CD14-positive monocyte (primary cell): Measurements from ENCODE around the gene AMIGO3. TPM values are rescaled to one million over a fixed set of nuclear protein-coding genes. Genes with fewer than 3 reads are reported as not detected.

Experiments used
- DNase-seq, 3 donors: peaks; one replicate each; pipeline ENCODE4 v3.0.0-alpha.2; 2011 to 2022
- H2AFZ ChIP-seq: 2 replicates; pipeline ENCODE4 v1.6.0; 2012; ENCODE audit warnings: mild to moderate bottlenecking, low read depth, low read length, inconsistent platforms; ENCODE audit not compliant: insufficient read depth, poor library complexity, severe bottlenecking
- H3K27ac ChIP-seq, 2 donors: 1 replicate in 1 of 2; 2 replicates in 1 of 2; pipeline ENCODE4 v1.5.1; 2012 to 2013; ENCODE audit warnings: low read length in 2 of 2, control low read depth in 1 of 2, inconsistent platforms in 1 of 2, low read depth in 1 of 2, mild to moderate bottlenecking in 1 of 2
- H3K27me3 ChIP-seq, 2 donors: one replicate each; pipeline versions ENCODE4 v1.6.0 to v1.6.1; 2011 to 2013; ENCODE audit warnings: low read length in 2 of 2; ENCODE audit not compliant: control insufficient read depth in 2 of 2, insufficient read depth in 2 of 2
- H3K36me3 ChIP-seq, 2 donors: replicated peaks in 1 of 2; 1 replicate in 1 of 2; 2 replicates in 1 of 2; pipeline versions ENCODE4 v1.5.1 to v1.6.1; 2012 to 2013; ENCODE audit warnings: low read length in 2 of 2, control low read depth in 1 of 2, inconsistent platforms in 1 of 2, mild to moderate bottlenecking in 1 of 2; ENCODE audit not compliant: insufficient read depth in 2 of 2, control insufficient read depth in 1 of 2
- H3K4me1 ChIP-seq, 2 donors: 1 replicate in 1 of 2; 2 replicates in 1 of 2; pipeline versions ENCODE4 v1.5.1 to v1.6.1; 2012 to 2013; ENCODE audit warnings: low read length in 2 of 2, control low read depth in 1 of 2, inconsistent platforms in 1 of 2, mild to moderate bottlenecking in 1 of 2, moderate library complexity in 1 of 2; ENCODE audit not compliant: insufficient read depth in 2 of 2, control insufficient read depth in 1 of 2
- H3K4me2 ChIP-seq: replicated peaks from 2 replicates; pipeline ENCODE3; 2012; ENCODE audit warnings: low read length, moderate library complexity, mild to moderate bottlenecking; ENCODE audit not compliant: poor library complexity, severe bottlenecking; ENCODE audit errors: extremely low read depth
- H3K4me3 ChIP-seq, 3 experiments: fragments of 200-600 bp in 1 of 3; sonication (generic) in 1 of 3; replicated peaks in 1 of 3; 1 replicate in 2 of 3; 2 replicates in 1 of 3; pipeline ENCODE4 v1.5.1; 2011 to 2013; ENCODE audit warnings: low read length in 3 of 3, mild to moderate bottlenecking in 3 of 3, control low read depth in 2 of 3, low read depth in 2 of 3, inconsistent platforms in 1 of 3, moderate library complexity in 1 of 3
- H3K79me2 ChIP-seq: 2 replicates; pipeline ENCODE4 v1.6.0; 2012; ENCODE audit warnings: mild to moderate bottlenecking, control low read depth, inconsistent platforms, low read length, moderate library complexity; ENCODE audit not compliant: insufficient read depth
- H3K9ac ChIP-seq: 2 replicates; pipeline ENCODE4 v1.6.0; 2017; ENCODE audit warnings: low read length, mild to moderate bottlenecking; ENCODE audit not compliant: insufficient read depth, poor library complexity, severe bottlenecking
- H3K9me3 ChIP-seq, 2 donors: replicated peaks in 1 of 2; 1 replicate in 1 of 2; 2 replicates in 1 of 2; pipeline versions ENCODE4 v1.5.1 to v1.6.1; 2012 to 2013; ENCODE audit warnings: low read length in 2 of 2, control low read depth in 1 of 2; ENCODE audit not compliant: control insufficient read depth in 1 of 2, insufficient read depth in 1 of 2
- H4K20me1 ChIP-seq: 2 replicates; pipeline ENCODE4 v1.6.0; 2012; ENCODE audit warnings: mild to moderate bottlenecking, low read length, control low read depth, moderate library complexity; ENCODE audit not compliant: insufficient read depth
- H3K27ac Mint-ChIP-seq, 7 donors: one replicate each; pipeline ENCODE4 v1.8.0; 2020; ENCODE audit warnings: mild to moderate bottlenecking in 7 of 7, mixed read lengths in 7 of 7, moderate library complexity in 6 of 7, inconsistent platforms in 2 of 7
- H3K27me3 Mint-ChIP-seq, 3 donors: one replicate each; pipeline ENCODE4 v1.8.0; 2021 to 2022; ENCODE audit warnings: low read depth in 3 of 3, mild to moderate bottlenecking in 3 of 3, mixed read lengths in 3 of 3, moderate library complexity in 3 of 3, inconsistent platforms in 1 of 3
- H3K36me3 Mint-ChIP-seq, 2 donors: one replicate each; pipeline ENCODE4 v1.8.0; 2020; ENCODE audit warnings: mixed read lengths in 2 of 2, inconsistent platforms in 1 of 2, mild to moderate bottlenecking in 1 of 2
- H3K4me1 Mint-ChIP-seq: one replicate; pipeline ENCODE4 v1.8.0; 2020; ENCODE audit warnings: mild to moderate bottlenecking, mixed read lengths
- H3K4me3 Mint-ChIP-seq, 2 donors: one replicate each; pipeline ENCODE4 v1.8.0; 2020; ENCODE audit warnings: mild to moderate bottlenecking in 2 of 2, mixed read lengths in 2 of 2, moderate library complexity in 1 of 2
- H3K9me3 Mint-ChIP-seq, 7 donors: one replicate each; pipeline ENCODE4 v1.8.0; 2020 to 2022; ENCODE audit warnings: mixed read lengths in 7 of 7, mild to moderate bottlenecking in 6 of 7, moderate library complexity in 6 of 7, inconsistent platforms in 2 of 7
- CTCF ChIP-seq: fragments of 200-600 bp; IDR thresholded peaks from one replicate; pipeline ENCODE4 v1.8.0; 2022; ENCODE audit warnings: antibody characterized with exemption, mild to moderate bottlenecking
- WGBS: methylation state at CpG from one replicate; pipeline ENCODE4 v1.1.5; 2013; ENCODE audit warnings: missing lambda C conversion rate; ENCODE audit not compliant: insufficient coverage; 5-methylcytosine and 5-hydroxymethylcytosine counted together
- intact Hi-C, 2 donors: fragments of 100-400 bp; cut with micrococcal nuclease; formaldehyde crosslinking; loops; one replicate each; pipeline versions ENCODE4 v1.15.0 to v1.15.1; 2023
- polyA plus RNA-seq, 3 donors: library from polyadenylated mRNA; depleted of rRNA in 1 of 3; unstranded in 2 of 3; stranded (reverse) in 1 of 3; fragments of 300-500 nt in 2 of 3; fragments of >200 nt in 1 of 3; fragmentation: Illumina TruSeq in 2 of 3; gene quantifications; 1 replicate in 2 of 3; 2 replicates in 1 of 3; pipeline ENCODE4 v1.2.3, GENCODE V29; 2012 to 2021

Gene AMIGO3
- polyA plus RNA-seq, 3 donors = 0.96 TPM; not detected in 2

DNA sequence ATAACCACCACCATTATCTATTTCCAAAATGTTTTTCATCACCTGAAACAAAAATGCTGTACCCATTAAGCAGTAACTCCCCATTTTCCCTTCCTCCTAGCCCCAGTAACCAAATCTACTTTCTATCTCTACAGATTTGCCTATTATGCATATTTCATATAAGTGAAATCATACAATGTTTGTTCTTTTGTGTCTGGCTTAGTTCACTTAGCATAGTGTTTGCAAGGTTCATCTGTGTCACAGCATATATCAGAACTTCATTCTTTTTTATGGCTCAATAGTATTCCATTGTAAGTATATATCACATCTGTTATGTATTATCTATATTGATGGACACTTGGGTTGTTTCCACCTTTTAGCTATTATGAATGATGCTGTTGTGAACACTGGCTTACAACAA is 20.9 kb upstream of the AMIGO3 start:
- no peaks in the 10 kb centered on the region for H3K9me3 ChIP-seq
- Mint-ChIP-seq H3K9me3 (no peaks in the 10 kb centered on the region), H3K36me3 (peaks cover 44 to 74% of the 10 kb centered on the region in 2 donors), H3K4me3 (no peak overlapping the region), H3K4me1 (no peaks in the 10 kb centered on the region), H3K27me3 (peaks cover 0 to 3% (median 0%) of the 10 kb centered on the region in 3 donors), H3K27ac (no peak overlapping the region)
- peaks cover 48 to 85% of the 10 kb centered on the region in 2 donors for H3K36me3 ChIP-seq
- no peak overlapping the region for H3K9ac ChIP-seq
- no peak overlapping the region for H3K4me2 ChIP-seq
- peaks cover 40% of the 10 kb centered on the region for H4K20me1 ChIP-seq
- H3K4me3 ChIP-seq = no peak overlapping the region
- intact Hi-C loops = no loop called here
- no peak for DNase-seq
- H3K27me3 ChIP-seq = no peaks in the 10 kb centered on the region
- TF ChIP-seq CTCF = no peak
- no peaks in the 10 kb centered on the region for H3K4me1 ChIP-seq
- no peak overlapping the region for H2AFZ ChIP-seq
- H3K27ac ChIP-seq = no peak overlapping the region
- peaks cover 12% of the 10 kb centered on the region for H3K79me2 ChIP-seq

DNA sequence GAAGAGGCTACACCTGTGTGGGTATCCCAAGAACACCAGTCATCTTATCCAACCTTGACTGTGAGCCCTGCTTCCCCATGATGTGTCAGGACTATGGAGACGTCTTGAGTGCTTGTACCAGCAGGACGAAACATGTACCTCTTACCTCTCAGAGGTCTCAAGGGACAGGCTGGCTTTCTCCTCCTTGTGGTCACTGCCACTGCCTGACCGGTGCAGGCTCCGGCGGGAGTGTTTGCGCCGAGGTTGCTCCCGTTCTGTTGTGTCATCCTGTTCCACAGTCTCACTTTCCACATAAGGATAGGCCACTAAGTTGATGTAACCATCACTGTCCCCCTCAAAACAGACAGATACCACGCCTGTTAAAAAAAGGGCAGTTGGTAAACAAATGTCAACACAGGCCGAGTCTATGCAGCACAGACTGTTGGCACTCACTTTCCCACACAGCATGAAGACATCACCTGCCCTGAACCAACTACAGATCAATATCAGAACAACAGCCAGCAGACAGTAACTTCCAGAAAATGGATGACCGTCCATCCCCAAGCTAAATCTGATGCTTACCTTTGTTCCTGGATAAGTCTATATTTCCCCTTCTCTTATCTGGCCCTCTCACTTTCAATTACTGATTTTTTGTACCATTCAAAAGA is 18.7 kb upstream of the AMIGO3 start:
- no peaks in the 10 kb centered on the region for H3K9me3 ChIP-seq
- H3K9ac ChIP-seq = no peak overlapping the region
- no peak overlapping the region for H3K4me2 ChIP-seq
- peaks cover 16% of the 10 kb centered on the region for H3K4me1 Mint-ChIP-seq
- no peak for DNase-seq
- intact Hi-C loops = no loop called here
- H4K20me1 ChIP-seq = peaks cover 38% of the 10 kb centered on the region
- peaks cover 45 to 74% of the 10 kb centered on the region in 2 donors for H3K36me3 Mint-ChIP-seq
- H3K36me3 ChIP-seq = peaks cover 54 to 79% of the 10 kb centered on the region in 2 donors
- no peak overlapping the region for H3K27ac ChIP-seq
- no peaks in the 10 kb centered on the region for H3K9me3 Mint-ChIP-seq
- peaks cover 12 to 13% of the 10 kb centered on the region in 2 donors for H3K4me1 ChIP-seq
- H3K27me3 ChIP-seq = no peaks in the 10 kb centered on the region
- WGBS = 97% methylated on average over 8 of the region's 11 CpGs
- no peak overlapping the region for H3K4me3 Mint-ChIP-seq
- H3K27me3 Mint-ChIP-seq = peaks cover 0 to 3% (median 0%) of the 10 kb centered on the region in 3 donors
- peak overlapping the region in 2 of 7 donors; percentile 18 to 65 for H3K27ac Mint-ChIP-seq
- H2AFZ ChIP-seq = no peak overlapping the region
- TF ChIP-seq CTCF = no peak
- no peak overlapping the region for H3K4me3 ChIP-seq
- peaks cover 9% of the 10 kb centered on the region for H3K79me2 ChIP-seq
